K562 (cell line): ENCODE results near the gene LTBP1. TPM values are rescaled to one million over a fixed set of nuclear protein-coding genes. Genes with fewer than 3 reads are reported as not detected.

ENCODE experiments used
- ATAC-seq: fragments of 200-7000 bp; cut with Tn5 transposase; 3 replicates; pipeline ENCODE4 v1.9.1; 2020; ENCODE audit warnings: moderate library complexity
- BruUV-seq: library from RNA; stranded (reverse); fragments of 400-500 nt; replicated peaks from 2 replicates; lab custom pipeline; 2021; lab: Mats Ljungman, UMichigan
- CTCF ChIA-PET: fragments of 300-600 bp; formaldehyde crosslinking; extraction: SDS; loops from one replicate; lab custom pipeline; 2021; ENCODE audit warnings: low intra/inter-chr PET ratio; lab: Yijun Ruan, JAX
- POLR2A ChIA-PET: fragments of 300-600, 350-650 bp; sonication (Branson Sonifier 250); formaldehyde crosslinking; extraction: SDS; loops from one replicate; lab custom pipeline; 2021; ENCODE audit warnings: antibody characterized with exemption, inconsistent platforms; lab: Yijun Ruan, JAX
- DNase-seq, 4 experiments: peaks; one replicate each; pipeline versions ENCODE4 v3.0.0 to v3.0.0-alpha.2; 2011 to 2018; ENCODE audit warnings: low spot score in 3 of 4, mixed read lengths in 3 of 4; ENCODE audit errors: extremely low read depth in 1 of 4
- FAIRE-seq: peaks from 2 replicates; lab custom pipeline; 2011; peaks lifted over from hg19 to GRCh38; lab: Jason Lieb, UNC
- H2AFZ ChIP-seq: 2 replicates; pipeline ENCODE4 v1.6.0; 2011; ENCODE audit warnings: low read depth, low read length, control low read depth, inconsistent platforms
- H3K27ac ChIP-seq: fragments of 200-600 bp; 3 replicates; pipeline ENCODE4 v1.8.0; 2011; ENCODE audit warnings: low read depth, mild to moderate bottlenecking, control low read depth, inconsistent platforms, low read length, moderate library complexity, mixed read lengths; ENCODE audit errors: extremely low read depth
- H3K27me3 ChIP-seq, 2 experiments: fragments of 300-600 bp in 1 of 2; 2 replicates in 1 of 2; 3 replicates in 1 of 2; pipeline versions ENCODE4 v1.6.0 to v1.8.0; 2011; ENCODE audit warnings: inconsistent platforms in 2 of 2, low read length in 2 of 2, mild to moderate bottlenecking in 1 of 2, mixed read lengths in 1 of 2, moderate library complexity in 1 of 2; ENCODE audit not compliant: control insufficient read depth in 2 of 2, insufficient read depth in 2 of 2
- H3K36me3 ChIP-seq: fragments of 300-600 bp; 3 replicates; pipeline ENCODE4 v1.8.0; 2011; ENCODE audit warnings: mild to moderate bottlenecking, low read length, inconsistent platforms; ENCODE audit not compliant: control insufficient read depth, insufficient read depth
- H3K4me1 ChIP-seq, 2 experiments: fragments of 200-600 bp in 1 of 2; replicated peaks in 1 of 2; 2 replicates in 1 of 2; 3 replicates in 1 of 2; pipeline versions ENCODE4 v1.5.1 to v1.8.0; 2011; ENCODE audit warnings: inconsistent platforms in 2 of 2, low read length in 2 of 2, mild to moderate bottlenecking in 1 of 2, mixed read lengths in 1 of 2, moderate library complexity in 1 of 2; ENCODE audit not compliant: control insufficient read depth in 2 of 2, insufficient read depth in 2 of 2
- H3K4me2 ChIP-seq: 2 replicates; pipeline ENCODE4 v1.6.1; 2011; ENCODE audit warnings: low read length, control low read depth, inconsistent platforms, mixed read lengths; ENCODE audit not compliant: insufficient read depth
- H3K4me3 ChIP-seq: fragments of 200-600 bp; sonication (generic), shearing (Covaris generic); 2 replicates; pipeline ENCODE4 v1.5.1; 2016; ENCODE audit warnings: control low read depth, inconsistent platforms
- H3K79me2 ChIP-seq: fragments of 200-600 bp; 3 replicates; pipeline ENCODE4 v1.8.0; 2011; ENCODE audit warnings: low read length, inconsistent platforms; ENCODE audit not compliant: control insufficient read depth, insufficient read depth
- H3K9ac ChIP-seq, 2 experiments: 2 replicates each; pipeline versions ENCODE4 v1.6.0 to v1.6.1; 2011; ENCODE audit warnings: low read depth in 2 of 2, low read length in 2 of 2, control low read depth in 1 of 2, inconsistent platforms in 1 of 2, mild to moderate bottlenecking in 1 of 2, mixed read lengths in 1 of 2; ENCODE audit not compliant: insufficient read depth in 1 of 2
- H3K9me1 ChIP-seq: one replicate; pipeline ENCODE4 v1.6.0; 2011; ENCODE audit warnings: inconsistent platforms, mild to moderate bottlenecking, low read length, moderate library complexity; ENCODE audit not compliant: control insufficient read depth, insufficient read depth
- H3K9me3 ChIP-seq: replicated peaks from 2 replicates; pipeline ENCODE4 v1.5.1; 2011; ENCODE audit warnings: low read depth, low read length, inconsistent platforms; ENCODE audit not compliant: control insufficient read depth, insufficient read depth
- H4K20me1 ChIP-seq: replicated peaks from 2 replicates; pipeline ENCODE4 v1.6.1; 2011; ENCODE audit warnings: low read length, inconsistent platforms, mixed read lengths; ENCODE audit not compliant: control insufficient read depth, insufficient read depth
- MEIS2 ChIP-seq: fragments of 450-650 bp; IDR thresholded peaks from 2 replicates; pipeline ENCODE4 v1.6.1; 2014; ENCODE audit warnings: mild to moderate bottlenecking; ENCODE audit not compliant: partially characterized antibody
- NCOA4 ChIP-seq: fragments of 450-650 bp; IDR thresholded peaks from 2 replicates; pipeline ENCODE4 v1.6.1; 2018; ENCODE audit warnings: mild to moderate bottlenecking; ENCODE audit not compliant: partially characterized antibody
- RBM25 ChIP-seq: fragments of 200-400 bp; formaldehyde crosslinking; IDR thresholded peaks from 2 replicates; pipeline ENCODE4 v1.6.1; 2018; ENCODE audit warnings: low read length, low read depth, moderate library complexity; ENCODE audit not compliant: severe bottlenecking
- whole genome bisulfite sequencing: fragments of 100-300 bp; shearing (Covaris generic); methylation state at CpG from one replicate; pipeline ENCODE4 v1.1.6; 2016; ENCODE audit warnings: low coverage, mixed read lengths; ENCODE audit not compliant: insufficient coverage; ENCODE audit errors: missing lambda C conversion rate; 5-methylcytosine and 5-hydroxymethylcytosine counted together
- in situ Hi-C: fragments of 300-500 bp; cut with MboI; formaldehyde crosslinking; loops from 4 replicates; pipeline ENCODE4 v1.15.0; 2018; ENCODE audit warnings: inconsistent platforms, mixed read lengths
- intact Hi-C: fragments of 100-400 bp; cut with micrococcal nuclease; formaldehyde crosslinking; loops from 2 replicates; pipeline ENCODE4 v1.14.2; 2022
- polyA plus RNA-seq, 8 experiments: library from polyadenylated mRNA; depleted of rRNA in 4 of 8; stranded (reverse) in 5 of 8; unstranded in 3 of 8; fragments of >200 nt; fragmentation: Nextera tagmentation in 2 of 8; fragmentation: Illumina TruSeq in 1 of 8; extraction: Ambion mirVana in 2 of 8; extraction: Trizol in 1 of 8; gene quantifications; 2 replicates each; pipeline versions ENCODE4 v1.2.1 to v1.2.3, GENCODE V29; 2011 to 2014; ENCODE audit warnings: inconsistent platforms in 1 of 8, missing spikeins in 1 of 8
- total RNA-seq, 7 experiments: library from RNA; depleted of rRNA in 6 of 7; stranded (reverse); fragments of >200 nt in 6 of 7; fragmentation: Illumina TruSeq in 2 of 7; extraction: Trizol in 2 of 7; gene quantifications; 2 replicates each; pipeline versions ENCODE4 v1.2.1 to v1.2.3, GENCODE V29; 2011 to 2021; ENCODE audit warnings: low replicate concordance in 1 of 7
- TF ChIP-seq, protein P1 (sequence below), 2 experiments: fragments of 450-650 bp in 1 of 2; sonication (generic) in 1 of 2; formaldehyde crosslinking in 1 of 2; IDR thresholded peaks in 1 of 2; conservative IDR thresholded peaks in 1 of 2; 2 replicates each; pipeline versions ENCODE4 v1.6.1 to v1.8.1; 2016 to 2023; ENCODE audit warnings: mild to moderate bottlenecking in 2 of 2, moderate library complexity in 2 of 2, inconsistent platforms in 1 of 2, missing genetic modification reagents in 1 of 2
- TF ChIP-seq, protein P2 (sequence below): IDR thresholded peaks from 2 replicates; pipeline ENCODE4 v1.6.1; 2012; ENCODE audit warnings: low read depth, low read length, improper control_type of control experiment, borderline replicate concordance

The LTBP1 gene
- total and polyA plus RNA-seq, 9 of the 15 experiments (the other 6 are each of a cell fraction or from before 2014, with no cell fraction given) = 3.6 to 16.4 (median 8.5) TPM

DNA sequence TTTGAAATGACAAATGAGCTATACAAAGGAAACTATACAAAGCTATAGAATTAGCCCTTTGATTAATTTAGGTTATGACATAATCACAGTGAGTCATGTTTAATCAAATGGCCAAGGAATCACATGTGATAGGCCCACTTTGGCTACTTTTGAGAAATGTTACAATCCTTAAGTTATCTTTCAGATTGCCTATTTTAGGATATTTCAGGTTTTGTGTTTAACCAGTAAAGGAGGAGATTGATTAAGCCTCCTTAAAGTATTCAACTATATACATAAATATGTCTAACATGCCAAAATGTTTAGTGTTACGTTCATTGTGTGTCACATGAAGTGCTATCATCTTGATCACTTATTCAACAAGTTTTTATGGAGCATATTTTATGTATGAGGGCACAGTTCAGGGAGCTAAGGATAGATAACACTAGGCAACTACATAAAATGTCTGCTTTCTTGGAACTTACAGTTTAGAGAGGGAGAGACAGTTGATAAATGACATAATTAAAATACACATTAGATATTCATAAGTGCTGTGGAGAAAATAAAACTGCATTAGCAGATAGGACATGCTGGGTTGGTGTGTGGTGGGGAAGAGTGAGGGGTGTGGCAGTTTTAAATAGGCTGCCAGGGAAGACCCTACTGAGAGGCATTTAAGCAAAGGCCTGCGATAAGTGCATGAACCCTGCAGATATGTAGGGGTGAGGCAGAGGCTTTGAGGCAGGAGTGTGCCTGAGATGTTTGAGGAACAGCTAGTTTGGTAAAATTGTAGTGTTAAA lies 77.2 kb downstream of the LTBP1 start:
- BruUV-seq = no TSS peak
- peak overlapping the region in 1 of 2 experiments; percentile 1; a peak in 1 of 4 replicates for H3K9ac ChIP-seq
- POLR2A ChIA-PET = interaction anchor here (0.5 to 0.9 kb wide), 2 partner anchors 9 to 161 kb away, joined by 3 to 4 read pairs; no protein-coding TSS in a partner anchor
- H3K79me2 ChIP-seq = no peaks in the 10 kb centered on the region; the same call in 2 of the 3 replicates
- FAIRE-seq (no peak), DNase-seq (peak in 1 of 4 experiments; percentile 36), ATAC-seq (no peak)
- H3K9me3 ChIP-seq = peaks cover 6% of the 10 kb centered on the region; the same call in 1 of the 2 replicates
- in situ Hi-C loops = no loop called here
- H3K4me3 ChIP-seq = no peak overlapping the region
- WGBS = 29% methylated on average over 2 of the region's 2 CpGs
- no peaks in the 10 kb centered on the region for H4K20me1 ChIP-seq
- peak overlapping the region; percentile 76 for H3K27ac ChIP-seq
- no peaks in the 10 kb centered on the region for H3K9me1 ChIP-seq
- no peak overlapping the region for H3K4me2 ChIP-seq
- H3K36me3 ChIP-seq = no peaks in the 10 kb centered on the region
- no peak overlapping the region; the same call in 1 of the 2 replicates for H2AFZ ChIP-seq
- no peaks in the 10 kb centered on the region for H3K27me3 ChIP-seq
- TF ChIP-seq MEIS2 = peak; percentile 13
- TF ChIP-seq, protein P1, sequence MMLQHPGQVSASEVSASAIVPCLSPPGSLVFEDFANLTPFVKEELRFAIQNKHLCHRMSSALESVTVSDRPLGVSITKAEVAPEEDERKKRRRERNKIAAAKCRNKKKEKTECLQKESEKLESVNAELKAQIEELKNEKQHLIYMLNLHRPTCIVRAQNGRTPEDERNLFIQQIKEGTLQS (IDR thresholded peaks at IDR 0.05) = peak; percentile 53; the same call in 1 of the 2 replicates
- TF ChIP-seq, protein P1 (CRISPR knock-in tag; conservative IDR thresholded peaks at IDR 0.05) = no peak
- no peak for TF ChIP-seq NCOA4
- TF ChIP-seq RBM25 = no peak
- TF ChIP-seq, protein P2, sequence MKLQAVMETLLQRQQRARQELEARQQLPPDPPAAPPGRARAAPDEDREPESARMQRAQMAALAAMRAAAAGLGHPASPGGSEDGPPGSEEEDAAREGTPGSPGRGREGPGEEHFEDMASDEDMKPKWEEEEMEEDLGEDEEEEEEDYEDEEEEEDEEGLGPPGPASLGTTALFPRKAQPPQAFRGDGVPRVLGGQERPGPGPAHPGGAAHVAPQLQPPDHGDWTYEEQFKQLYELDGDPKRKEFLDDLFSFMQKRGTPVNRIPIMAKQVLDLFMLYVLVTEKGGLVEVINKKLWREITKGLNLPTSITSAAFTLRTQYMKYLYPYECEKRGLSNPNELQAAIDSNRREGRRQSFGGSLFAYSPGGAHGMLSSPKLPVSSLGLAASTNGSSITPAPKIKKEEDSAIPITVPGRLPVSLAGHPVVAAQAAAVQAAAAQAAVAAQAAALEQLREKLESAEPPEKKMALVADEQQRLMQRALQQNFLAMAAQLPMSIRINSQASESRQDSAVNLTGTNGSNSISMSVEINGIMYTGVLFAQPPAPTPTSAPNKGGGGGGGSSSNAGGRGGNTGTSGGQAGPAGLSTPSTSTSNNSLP = peak; percentile 39; the same call in 1 of the 2 replicates
- intact Hi-C loops = loop anchor here (5.0 kb wide), 1 partner anchor 62 kb away; no protein-coding TSS in a partner anchor
- CTCF ChIA-PET = no interaction called here
- peaks cover 10 to 45% of the 10 kb centered on the region in 2 experiments; a peak in 4 of 5 replicates for H3K4me1 ChIP-seq
